Smooth muscle cell (in vitro differentiated cells): ENCODE data around the gene CEP72. TPM values are rescaled to one million over a fixed set of nuclear protein-coding genes. Genes with fewer than 3 reads are reported as not detected.

ENCODE experiments used
- DNase-seq: peaks from one replicate; lab custom pipeline; 2025; ENCODE audit not compliant: unreplicated experiment; lab: John Stamatoyannopoulos, UW
- H2AFZ ChIP-seq: fragments of 200-600 bp; sonication (generic); 2 replicates; pipeline ENCODE4 v1.6.0; 2016; ENCODE audit warnings: antibody characterized with exemption, low read depth, mild to moderate bottlenecking
- H3F3A ChIP-seq: fragments of 200-600 bp; sonication (generic); 2 replicates; pipeline ENCODE4 v1.6.0; 2017; ENCODE audit warnings: antibody characterized with exemption, low read depth
- H3K27ac ChIP-seq: fragments of 200-600 bp; sonication (generic); 2 replicates; pipeline ENCODE4 v1.5.1; 2016; ENCODE audit warnings: low read depth, mild to moderate bottlenecking
- H3K27me3 ChIP-seq: fragments of 200-600 bp; sonication (generic); 2 replicates; pipeline ENCODE4 v1.6.1; 2016; ENCODE audit warnings: low read depth, mild to moderate bottlenecking
- H3K36me3 ChIP-seq: fragments of 200-600 bp; sonication (generic); 2 replicates; pipeline ENCODE4 v1.5.1; 2016; ENCODE audit warnings: low read depth
- H3K4me1 ChIP-seq: fragments of 200-600 bp; sonication (generic); 2 replicates; pipeline ENCODE4 v1.5.1; 2016; ENCODE audit warnings: low read depth
- H3K4me2 ChIP-seq: fragments of 200-600 bp; sonication (generic); 2 replicates; pipeline ENCODE4 v1.6.0; 2016; ENCODE audit warnings: mild to moderate bottlenecking
- H3K4me3 ChIP-seq: fragments of 200-600 bp; sonication (generic); 2 replicates; pipeline ENCODE4 v1.5.1; 2016; ENCODE audit warnings: mild to moderate bottlenecking
- H3K79me2 ChIP-seq: fragments of 200-600 bp; sonication (generic); 2 replicates; pipeline ENCODE4 v1.6.0; 2016; ENCODE audit warnings: low read depth, mild to moderate bottlenecking
- H3K9ac ChIP-seq: fragments of 200-600 bp; sonication (generic); 2 replicates; pipeline ENCODE4 v1.6.0; 2016; ENCODE audit warnings: low read depth
- H3K9me3 ChIP-seq: fragments of 200-600 bp; sonication (generic); replicated peaks from 2 replicates; pipeline ENCODE4 v1.5.1; 2016; ENCODE audit warnings: low read depth
- H4K20me1 ChIP-seq: fragments of 200-600 bp; sonication (generic); 2 replicates; pipeline ENCODE4 v1.6.0; 2016; ENCODE audit warnings: low read depth
- WGBS: methylation state at CpG from one replicate; pipeline ENCODE4 v1.1.7; 2016; ENCODE audit warnings: low lambda C conversion rate; 5-methylcytosine and 5-hydroxymethylcytosine counted together
- polyA plus RNA-seq: library from polyadenylated mRNA; unstranded; fragments of >200 nt; fragmentation: Nextera tagmentation; extraction: Ambion mirVana; gene quantifications from 2 replicates; pipeline ENCODE4 v1.2.1, GENCODE V29; 2016
- total RNA-seq: library from RNA; depleted of rRNA; stranded (reverse); fragments of >200 nt; gene quantifications from 2 replicates; pipeline ENCODE4 v1.2.3, GENCODE V29; 2014
- TF ChIP-seq, protein P1 (sequence below): fragments of 200-600 bp; sonication (generic); IDR thresholded peaks from 2 replicates; pipeline ENCODE4 v1.5.1; 2017; ENCODE audit warnings: borderline replicate concordance, mild to moderate bottlenecking, antibody characterized with exemption; ENCODE audit not compliant: insufficient read depth, poor library complexity, severe bottlenecking

Gene CEP72
- total and polyA plus RNA-seq, 2 experiments from 2014 or later = 2.7 to 4.0 TPM

DNA sequence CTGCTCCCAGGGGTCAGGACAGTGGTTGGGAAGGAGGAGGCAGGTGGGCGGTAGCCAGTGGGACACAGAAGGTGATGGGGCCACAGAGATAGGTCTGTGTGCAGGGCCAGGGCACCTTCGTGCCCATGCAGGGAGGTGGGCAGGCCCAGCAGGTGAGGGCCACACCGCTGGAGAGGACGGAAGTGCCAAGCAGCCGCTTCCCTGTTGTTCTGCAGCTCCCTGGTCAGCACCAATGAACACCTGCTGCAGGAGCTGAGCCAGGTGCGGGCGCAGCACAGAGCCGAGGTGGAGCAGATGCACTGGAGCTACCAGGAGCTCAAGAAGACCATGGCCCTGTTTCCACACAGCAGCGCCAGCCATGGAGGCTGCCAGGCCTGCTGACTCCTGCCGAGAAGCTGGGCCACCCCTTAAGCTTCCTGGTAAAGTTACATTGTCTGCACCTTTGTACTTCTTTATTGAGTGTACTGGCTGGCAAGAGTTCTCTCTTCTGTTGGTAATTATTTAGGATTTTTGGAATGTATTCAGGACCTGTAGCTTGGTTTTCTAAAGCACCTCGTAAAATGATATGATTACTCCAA is 40.7 kb downstream of the CEP72 start:
- H4K20me1 ChIP-seq = no peaks in the 10 kb centered on the region
- H3K4me3 ChIP-seq = no peak overlapping the region
- TF ChIP-seq, protein P1, sequence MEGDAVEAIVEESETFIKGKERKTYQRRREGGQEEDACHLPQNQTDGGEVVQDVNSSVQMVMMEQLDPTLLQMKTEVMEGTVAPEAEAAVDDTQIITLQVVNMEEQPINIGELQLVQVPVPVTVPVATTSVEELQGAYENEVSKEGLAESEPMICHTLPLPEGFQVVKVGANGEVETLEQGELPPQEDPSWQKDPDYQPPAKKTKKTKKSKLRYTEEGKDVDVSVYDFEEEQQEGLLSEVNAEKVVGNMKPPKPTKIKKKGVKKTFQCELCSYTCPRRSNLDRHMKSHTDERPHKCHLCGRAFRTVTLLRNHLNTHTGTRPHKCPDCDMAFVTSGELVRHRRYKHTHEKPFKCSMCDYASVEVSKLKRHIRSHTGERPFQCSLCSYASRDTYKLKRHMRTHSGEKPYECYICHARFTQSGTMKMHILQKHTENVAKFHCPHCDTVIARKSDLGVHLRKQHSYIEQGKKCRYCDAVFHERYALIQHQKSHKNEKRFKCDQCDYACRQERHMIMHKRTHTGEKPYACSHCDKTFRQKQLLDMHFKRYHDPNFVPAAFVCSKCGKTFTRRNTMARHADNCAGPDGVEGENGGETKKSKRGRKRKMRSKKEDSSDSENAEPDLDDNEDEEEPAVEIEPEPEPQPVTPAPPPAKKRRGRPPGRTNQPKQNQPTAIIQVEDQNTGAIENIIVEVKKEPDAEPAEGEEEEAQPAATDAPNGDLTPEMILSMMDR = no peak

DNA sequence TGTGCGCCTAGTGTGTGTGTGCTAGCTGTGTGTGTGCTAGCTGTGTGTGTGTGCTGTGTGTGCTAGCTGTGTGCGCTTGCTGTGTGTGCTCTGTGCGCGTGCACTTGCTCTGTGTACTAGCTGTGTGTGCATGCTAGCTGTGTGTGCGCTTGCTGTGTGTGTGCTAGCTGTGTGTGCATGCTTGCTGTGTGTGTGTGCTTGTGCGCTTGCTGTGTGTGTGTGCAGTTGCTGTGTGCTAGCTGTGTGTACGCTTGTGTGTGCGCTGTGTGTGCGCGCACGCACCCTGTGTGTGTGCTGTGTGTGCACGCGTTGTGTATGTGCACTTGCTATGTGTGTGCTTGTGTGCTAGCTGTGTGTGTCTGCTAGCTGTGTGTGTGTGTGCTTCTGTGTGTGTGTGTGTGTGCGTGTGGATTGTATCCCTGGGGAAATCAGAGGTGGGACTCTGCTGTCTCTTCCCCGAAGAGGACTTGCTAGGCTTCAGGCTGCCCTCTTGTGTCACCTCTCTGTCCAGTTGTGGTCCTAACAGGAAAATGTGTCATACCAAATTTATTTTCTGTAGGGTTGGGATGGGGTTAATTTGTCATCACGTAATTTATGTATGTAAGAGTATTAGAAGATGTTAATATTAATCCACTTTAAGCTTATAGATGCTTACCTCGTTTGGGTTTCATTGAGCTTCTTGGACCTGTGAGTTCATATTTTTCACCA is 42.1 kb downstream of the CEP72 start:
- H3K79me2 ChIP-seq = no peaks in the 10 kb centered on the region
- DNase-seq = no peak
- H3K4me3 ChIP-seq = no peak overlapping the region
- no peaks in the 10 kb centered on the region for H3K4me1 ChIP-seq
- H3K9me3 ChIP-seq = no peaks in the 10 kb centered on the region
- no peaks in the 10 kb centered on the region for H3K27me3 ChIP-seq
- no peaks in the 10 kb centered on the region for H3F3A ChIP-seq
- H2AFZ ChIP-seq = no peak overlapping the region
- TF ChIP-seq, protein P1 = no peak
- no peaks in the 10 kb centered on the region for H4K20me1 ChIP-seq
- no peaks in the 10 kb centered on the region for H3K36me3 ChIP-seq
- H3K27ac ChIP-seq = no peak overlapping the region
- 97% methylated on average over 17 of the region's 17 CpGs for WGBS
- no peak overlapping the region for H3K9ac ChIP-seq
- H3K4me2 ChIP-seq = no peak overlapping the region

More for the DNA sequence above, 40.7 kb downstream of the CEP72 start:
- H3K27me3 ChIP-seq = no peaks in the 10 kb centered on the region
- no peaks in the 10 kb centered on the region for H3K79me2 ChIP-seq
- H3K36me3 ChIP-seq = no peaks in the 10 kb centered on the region
- DNase-seq = no peak
- no peaks in the 10 kb centered on the region for H3K9me3 ChIP-seq
- 96% methylated on average over 11 of the region's 11 CpGs for WGBS
- no peak overlapping the region for H3K27ac ChIP-seq
- H2AFZ ChIP-seq = no peak overlapping the region
- no peak overlapping the region for H3K9ac ChIP-seq
- no peaks in the 10 kb centered on the region for H3F3A ChIP-seq
- H3K4me1 ChIP-seq = no peaks in the 10 kb centered on the region
- no peak overlapping the region for H3K4me2 ChIP-seq

DNA sequence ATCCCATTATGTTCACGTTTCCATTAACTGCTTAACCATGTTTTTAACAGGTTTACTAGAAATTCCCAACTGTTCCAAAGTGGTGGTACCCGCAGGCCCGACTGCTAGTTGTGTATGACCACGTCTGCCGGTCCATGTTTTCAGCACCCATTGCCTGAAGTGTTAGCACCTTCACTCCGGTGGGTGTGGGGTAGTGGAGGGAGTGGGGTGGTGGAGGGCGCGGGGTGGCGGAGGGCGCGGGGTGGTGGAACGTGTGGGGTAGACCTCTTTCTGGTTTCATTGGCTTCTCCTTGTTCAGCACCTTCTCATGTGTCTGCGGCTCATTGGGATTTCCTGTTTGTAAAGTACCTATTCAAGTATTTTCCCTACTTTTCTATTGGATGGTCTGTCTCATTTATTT is 43.3 kb downstream of the CEP72 start:
- H3F3A ChIP-seq = no peaks in the 10 kb centered on the region
- TF ChIP-seq, protein P1 = no peak
- no peaks in the 10 kb centered on the region for H4K20me1 ChIP-seq
- DNase-seq = no peak
- no peaks in the 10 kb centered on the region for H3K36me3 ChIP-seq
- H3K4me2 ChIP-seq = no peak overlapping the region
- H3K4me1 ChIP-seq = no peaks in the 10 kb centered on the region
- WGBS = 95% methylated on average over 13 of the region's 13 CpGs
- no peak overlapping the region for H3K9ac ChIP-seq
- H3K27me3 ChIP-seq = no peaks in the 10 kb centered on the region
- H3K4me3 ChIP-seq = no peak overlapping the region
- H3K79me2 ChIP-seq = no peaks in the 10 kb centered on the region
- H3K9me3 ChIP-seq = no peaks in the 10 kb centered on the region
- H3K27ac ChIP-seq = no peak overlapping the region
- H2AFZ ChIP-seq = no peak overlapping the region
